GM19238 (cell line): Measurements from ENCODE around the gene KSR2.
"Not testable (repeated sequence)": the region's sequence is repeated elsewhere in the genome, so short reads cannot be mapped to it uniquely, and the experiment has no call there.

ENCODE experiments used
- DNase-seq: peaks from one replicate; pipeline ENCODE4 v3.0.0; 2011; ENCODE audit warnings: low spot score; ENCODE audit not compliant: insufficient read length

KSR2 gene

GRCh38 chr12:117761528-117762100 is 207.2 kb downstream of the KSR2 start:
- DNase-seq: no peak

- no peak for DNase-seq
These were observed 207.8 kb downstream of the KSR2 start for GRCh38 chr12:117760990-117761389.

- DNase-seq: no peak
These were observed 218.1 kb downstream of the KSR2 start for GRCh38 chr12:117750657-117751056.

GRCh38 chr12:117749431-117749830 is 219.4 kb downstream of the KSR2 start:
- no peak for DNase-seq

- DNase-seq: not testable (repeated sequence)
These were observed 222.4 kb downstream of the KSR2 start for GRCh38 chr12:117746358-117746757.

GRCh38 chr12:117744418-117744817 is 224.4 kb downstream of the KSR2 start:
- no peak for DNase-seq

- no peak for DNase-seq
These were observed 225.0 kb downstream of the KSR2 start for GRCh38 chr12:117743761-117744160.

- DNase-seq: no peak
These were observed 226.1 kb downstream of the KSR2 start for GRCh38 chr12:117742721-117743120.

GRCh38 chr12:117738233-117738632 is 230.6 kb downstream of the KSR2 start:
- no peak for DNase-seq

GRCh38 chr12:117733549-117733805 is 235.3 kb downstream of the KSR2 start:
- no peak for DNase-seq

GRCh38 chr12:117732761-117733548 is 235.8 kb downstream of the KSR2 start:
- DNase-seq: no peak

- DNase-seq: not testable (repeated sequence)
These were observed 237.7 kb downstream of the KSR2 start for GRCh38 chr12:117731131-117731530.

- no peak for DNase-seq
These were observed 241.5 kb downstream of the KSR2 start for GRCh38 chr12:117727301-117727700.

GRCh38 chr12:117724543-117724942 is 244.2 kb downstream of the KSR2 start:
- no peak for DNase-seq

- DNase-seq: no peak
These were observed 250.2 kb downstream of the KSR2 start for GRCh38 chr12:117718559-117718958.

GRCh38 chr12:117718141-117718540 is 250.6 kb downstream of the KSR2 start:
- DNase-seq: no peak

- no peak for DNase-seq
These were observed 254.6 kb downstream of the KSR2 start for GRCh38 chr12:117714203-117714602.

- no peak for DNase-seq
These were observed 258.7 kb downstream of the KSR2 start for GRCh38 chr12:117710121-117710520.

- DNase-seq: no peak
These were observed 260.9 kb downstream of the KSR2 start for GRCh38 chr12:117707861-117708260.

- no peak for DNase-seq
These were observed 265.2 kb downstream of the KSR2 start for GRCh38 chr12:117703584-117703983.

GRCh38 chr12:117702741-117703140 is 266.0 kb downstream of the KSR2 start:
- DNase-seq: no peak

- DNase-seq: no peak
These were observed 269.2 kb downstream of the KSR2 start for GRCh38 chr12:117699575-117699974.

- DNase-seq: no peak
These were observed 269.7 kb downstream of the KSR2 start for GRCh38 chr12:117699118-117699517.
